Transverse colon (tissue), 4 donors: ENCODE measurements around the gene PRKCA. TPM values are rescaled to one million over a fixed set of nuclear protein-coding genes. Genes with fewer than 3 reads are reported as not detected.

Experiments
- DNase-seq: peaks from one replicate; pipeline ENCODE4 v3.0.0-alpha.2; 2019
- H3K27ac ChIP-seq, 4 donors: fragments of 200-600 bp; sonication (generic); 2 replicates each; pipeline ENCODE4 v1.5.1; 2016 to 2018; ENCODE audit warnings: inconsistent platforms in 4 of 4
- H3K27me3 ChIP-seq: fragments of 200-600 bp; sonication (generic); 2 replicates; pipeline ENCODE4 v1.5.1; 2017; ENCODE audit warnings: inconsistent platforms
- H3K36me3 ChIP-seq, 4 donors: fragments of 200-600 bp; sonication (generic); 2 replicates each; pipeline ENCODE4 v1.5.1; 2017 to 2019; ENCODE audit warnings: inconsistent platforms in 4 of 4
- H3K4me1 ChIP-seq, 4 donors: fragments of 200-600 bp; sonication (generic); 2 replicates each; pipeline ENCODE4 v1.5.1; 2017 to 2020; ENCODE audit warnings: inconsistent platforms in 4 of 4
- H3K4me3 ChIP-seq, 4 donors: fragments of 200-600 bp; sonication (generic); 1 replicate in 1 of 4; 2 replicates in 3 of 4; pipeline versions ENCODE4 v1.5.1 to v1.6.1; 2017 to 2019; ENCODE audit warnings: inconsistent platforms in 4 of 4
- H3K9me3 ChIP-seq, 2 donors: fragments of 200-600 bp; sonication (generic); 2 replicates each; pipeline ENCODE4 v1.5.1; 2017 to 2019; ENCODE audit warnings: inconsistent platforms in 2 of 2
- EP300 ChIP-seq: sonication (generic); formaldehyde crosslinking; IDR thresholded peaks from one replicate; pipeline ENCODE4 v1.6.1; 2017; ENCODE audit warnings: antibody characterized with exemption, low read depth
- POLR2A ChIP-seq: fragments of 450-650 bp; IDR thresholded peaks from one replicate; pipeline ENCODE4 v1.6.1; 2016; ENCODE audit warnings: antibody characterized with exemption, mild to moderate bottlenecking, moderate library complexity
- POLR2AphosphoS5 ChIP-seq, 3 donors: sonication (generic); formaldehyde crosslinking; IDR thresholded peaks; one replicate each; pipeline ENCODE4 v1.6.1; 2016; ENCODE audit warnings: antibody characterized with exemption in 3 of 3
- WGBS, 2 donors: methylation state at CpG; one replicate each; pipeline ENCODE4 v1.1.5; 2018; ENCODE audit warnings: low coverage in 1 of 2; 5-methylcytosine and 5-hydroxymethylcytosine counted together
- in situ Hi-C, 4 donors: fragments of 200-750 bp; cut with MboI; loops; one replicate each; pipeline versions ENCODE4 v1.15.0 to v1.15.1; 2017; ENCODE audit warnings: low sequenced_read_pairs in 3 of 4, low pct_ligation_motif_present in 1 of 4, low pct_unique_long_range_greater_than_20kb in 1 of 4
- intact Hi-C: fragments of 100-400 bp; cut with DNase I; formaldehyde crosslinking; loops from one replicate; pipeline ENCODE4 v1.15.1; 2023; ENCODE audit warnings: low total_unique reads
- total RNA-seq, 4 donors: library from RNA; depleted of rRNA; stranded (reverse); fragments of >200 nt; gene quantifications; one replicate each; pipeline ENCODE4 v1.1.0, GENCODE V29; 2016
- TF ChIP-seq, protein P1 (sequence below), 5 experiments: fragments of 200-600 bp in 3 of 5; fragments of 450-650 bp in 2 of 5; sonication (generic) in 3 of 5; IDR thresholded peaks; 1 replicate in 2 of 5; 2 replicates in 3 of 5; pipeline ENCODE4 v1.5.1; 2016 to 2017; ENCODE audit warnings: antibody characterized with exemption in 5 of 5, inconsistent platforms in 3 of 5, mild to moderate bottlenecking in 2 of 5, moderate library complexity in 1 of 5

PRKCA gene
- total RNA-seq, 4 donors from 2014 or later = 16.1 to 49.7 (median 31.7) TPM

DNA sequence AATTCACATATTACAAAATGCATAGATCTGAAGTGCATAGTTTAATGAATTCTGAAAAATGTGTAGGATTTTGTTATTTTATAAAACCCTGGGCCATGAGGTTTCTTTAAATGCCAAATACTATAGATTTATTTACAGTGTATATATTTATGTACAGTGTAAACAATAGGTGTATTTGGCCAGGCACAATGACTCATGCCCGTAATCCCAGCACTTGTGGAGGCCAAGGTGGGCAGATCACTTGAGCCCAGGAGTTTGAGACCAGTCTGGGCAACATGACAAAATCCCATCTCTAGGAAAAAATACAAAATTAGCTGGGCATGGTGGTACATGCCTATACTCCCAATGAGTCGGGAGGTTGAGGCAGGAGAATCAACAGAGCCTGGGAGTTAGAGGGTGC, 249.4 kb downstream of the PRKCA start:
- in situ Hi-C loops (loop anchor here in 1 of 4 donors (25.0 kb wide), 1 partner anchor 290 kb away; no protein-coding TSS in a partner anchor), intact Hi-C loops (no loop called here)
- no peak overlapping the region for H3K4me3 ChIP-seq
- no peak for DNase-seq
- WGBS, 2 donors = 67 to 92% methylated on average over 1 to 2 of the region's 2 CpGs
- peaks cover 0 to 36% (median 21%) of the 10 kb centered on the region in 4 donors for H3K4me1 ChIP-seq
- TF ChIP-seq, protein P1, sequence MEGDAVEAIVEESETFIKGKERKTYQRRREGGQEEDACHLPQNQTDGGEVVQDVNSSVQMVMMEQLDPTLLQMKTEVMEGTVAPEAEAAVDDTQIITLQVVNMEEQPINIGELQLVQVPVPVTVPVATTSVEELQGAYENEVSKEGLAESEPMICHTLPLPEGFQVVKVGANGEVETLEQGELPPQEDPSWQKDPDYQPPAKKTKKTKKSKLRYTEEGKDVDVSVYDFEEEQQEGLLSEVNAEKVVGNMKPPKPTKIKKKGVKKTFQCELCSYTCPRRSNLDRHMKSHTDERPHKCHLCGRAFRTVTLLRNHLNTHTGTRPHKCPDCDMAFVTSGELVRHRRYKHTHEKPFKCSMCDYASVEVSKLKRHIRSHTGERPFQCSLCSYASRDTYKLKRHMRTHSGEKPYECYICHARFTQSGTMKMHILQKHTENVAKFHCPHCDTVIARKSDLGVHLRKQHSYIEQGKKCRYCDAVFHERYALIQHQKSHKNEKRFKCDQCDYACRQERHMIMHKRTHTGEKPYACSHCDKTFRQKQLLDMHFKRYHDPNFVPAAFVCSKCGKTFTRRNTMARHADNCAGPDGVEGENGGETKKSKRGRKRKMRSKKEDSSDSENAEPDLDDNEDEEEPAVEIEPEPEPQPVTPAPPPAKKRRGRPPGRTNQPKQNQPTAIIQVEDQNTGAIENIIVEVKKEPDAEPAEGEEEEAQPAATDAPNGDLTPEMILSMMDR (IDR thresholded peaks at IDR 0.05) = no peak
- no peak for TF ChIP-seq EP300
- no peak for TF ChIP-seq POLR2AphosphoS5 (IDR thresholded peaks at IDR 0.05)
- no peak for TF ChIP-seq POLR2A
- no peak overlapping the region for H3K27ac ChIP-seq
- H3K27me3 ChIP-seq = no peaks in the 10 kb centered on the region
- no peaks in the 10 kb centered on the region for H3K36me3 ChIP-seq
- H3K9me3 ChIP-seq = no peaks in the 10 kb centered on the region

DNA sequence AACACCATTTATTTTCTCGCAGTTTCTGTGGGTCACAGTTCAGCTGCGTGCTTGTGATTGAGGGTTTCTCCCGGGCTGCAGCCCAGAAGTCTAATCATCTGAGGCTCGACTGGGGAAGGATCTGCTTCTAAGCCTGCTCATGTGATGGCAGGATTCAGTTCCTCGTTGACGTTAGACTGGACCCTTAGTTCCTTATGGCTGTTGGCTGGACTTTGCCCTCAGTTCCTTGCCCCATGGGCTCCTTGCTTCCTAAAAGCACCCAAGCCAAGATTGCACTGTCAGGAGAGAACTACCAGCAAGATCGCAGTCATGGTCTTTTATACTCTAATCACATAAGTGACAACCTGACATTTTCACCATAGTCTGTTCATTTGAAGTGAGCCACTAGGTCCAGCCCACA, 250.0 kb downstream of the PRKCA start:
- intact Hi-C loops = no loop called here
- H3K36me3 ChIP-seq = no peaks in the 10 kb centered on the region
- in situ Hi-C loops = loop anchor here in 1 of 4 donors (25.0 kb wide), 1 partner anchor 290 kb away; no protein-coding TSS in a partner anchor
- TF ChIP-seq, protein P1 (IDR thresholded peaks at IDR 0.05) = no peak
- TF ChIP-seq POLR2AphosphoS5 (IDR thresholded peaks at IDR 0.05) = no peak
- H3K4me3 ChIP-seq = no peak overlapping the region
- H3K27ac ChIP-seq = no peak overlapping the region
- peaks cover 0 to 30% (median 19%) of the 10 kb centered on the region in 4 donors for H3K4me1 ChIP-seq
- H3K9me3 ChIP-seq = no peaks in the 10 kb centered on the region
- 65% methylated on average over 7 of the region's 7 CpGs; no CpG with 5 or more reads in 1 of the 2 donors for WGBS, 2 donors
- no peaks in the 10 kb centered on the region for H3K27me3 ChIP-seq
- peak; percentile 21 for DNase-seq

DNA sequence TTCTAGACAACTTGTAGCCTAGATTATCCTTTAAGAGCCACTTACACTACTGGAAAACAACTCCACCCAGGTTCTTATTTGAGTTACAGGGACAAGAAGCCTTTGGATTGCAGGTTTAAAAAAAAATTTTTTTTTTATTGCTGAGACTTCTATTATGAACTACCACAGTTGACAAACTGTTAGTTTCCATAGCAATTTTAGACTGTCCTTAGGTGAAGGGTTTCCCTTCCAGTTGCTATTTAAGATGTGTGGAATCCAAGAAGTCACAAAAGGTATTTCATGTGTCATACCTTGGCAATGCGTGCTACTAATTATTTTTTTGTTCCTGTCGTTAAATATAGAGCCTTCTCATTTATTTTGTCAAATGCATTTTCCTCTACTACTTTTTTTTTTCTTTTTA, 253.2 kb downstream of the PRKCA start:
- Histone ChIP-seq H3K27me3 (no peaks in the 10 kb centered on the region), H3K36me3 (no peaks in the 10 kb centered on the region), H3K27ac (no peak overlapping the region), H3K4me1 (peaks cover 0 to 7% (median 2%) of the 10 kb centered on the region in 4 donors), H3K4me3 (no peak overlapping the region), H3K9me3 (no peaks in the 10 kb centered on the region)
- intact Hi-C loops (no loop called here), in situ Hi-C loops (loop anchor here in 1 of 4 donors (25.0 kb wide), 1 partner anchor 293 kb away; no protein-coding TSS in a partner anchor)
- no peak for TF ChIP-seq POLR2AphosphoS5 (IDR thresholded peaks at IDR 0.05)
- TF ChIP-seq POLR2A = no peak
- no peak for TF ChIP-seq EP300
- TF ChIP-seq, protein P1 (IDR thresholded peaks at IDR 0.05) = no peak
- WGBS, 2 donors = 77 to 86% methylated on average over 2 of the region's 2 CpGs
- DNase-seq = no peak

DNA sequence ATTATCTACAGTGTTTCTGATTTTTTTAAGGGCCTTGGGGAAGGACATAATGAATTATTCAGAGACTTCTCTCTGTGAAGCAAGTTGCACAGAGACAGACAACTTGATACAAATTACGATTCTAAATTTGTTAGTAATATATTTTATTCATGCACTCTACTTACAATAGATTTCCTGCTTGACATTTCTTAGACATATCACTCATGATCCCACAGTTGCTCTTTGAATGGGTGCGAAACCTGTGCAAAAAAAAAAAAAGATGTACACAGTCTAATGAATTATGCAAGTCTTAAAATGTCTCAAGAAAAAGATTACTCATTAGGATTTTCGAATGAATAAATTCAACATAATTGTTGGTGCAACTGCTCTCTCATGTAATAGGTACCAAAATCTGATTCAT, 254.8 kb downstream of the PRKCA start:
- intact Hi-C loops = no loop called here
- TF ChIP-seq POLR2A = no peak
- TF ChIP-seq EP300 = no peak
- no peak for TF ChIP-seq POLR2AphosphoS5 (IDR thresholded peaks at IDR 0.05)
- TF ChIP-seq, protein P1 (IDR thresholded peaks at IDR 0.05) = no peak
- Histone ChIP-seq H3K4me3 (no peak overlapping the region), H3K27me3 (no peaks in the 10 kb centered on the region), H3K9me3 (no peaks in the 10 kb centered on the region), H3K36me3 (no peaks in the 10 kb centered on the region), H3K4me1 (peaks cover 0 to 7% (median 2%) of the 10 kb centered on the region in 4 donors), H3K27ac (no peak overlapping the region)
- in situ Hi-C loops = loop anchor here in 1 of 4 donors (25.0 kb wide), 1 partner anchor 295 kb away; no protein-coding TSS in a partner anchor
- 88 to 89% methylated on average over 3 of the region's 3 CpGs for WGBS, 2 donors
- DNase-seq = no peak
